ENCODE measurements around the gene RAVER1. TPM values are rescaled to one million over a fixed set of nuclear protein-coding genes. Genes with fewer than 3 reads are reported as not detected.
A peak's percentile ranks its signal among the peaks of the same experiment; 100 is the strongest.

RAVER1 gene
- total RNA-seq, 1 donor from 2014 or later, result 11.1 TPM

DNA sequence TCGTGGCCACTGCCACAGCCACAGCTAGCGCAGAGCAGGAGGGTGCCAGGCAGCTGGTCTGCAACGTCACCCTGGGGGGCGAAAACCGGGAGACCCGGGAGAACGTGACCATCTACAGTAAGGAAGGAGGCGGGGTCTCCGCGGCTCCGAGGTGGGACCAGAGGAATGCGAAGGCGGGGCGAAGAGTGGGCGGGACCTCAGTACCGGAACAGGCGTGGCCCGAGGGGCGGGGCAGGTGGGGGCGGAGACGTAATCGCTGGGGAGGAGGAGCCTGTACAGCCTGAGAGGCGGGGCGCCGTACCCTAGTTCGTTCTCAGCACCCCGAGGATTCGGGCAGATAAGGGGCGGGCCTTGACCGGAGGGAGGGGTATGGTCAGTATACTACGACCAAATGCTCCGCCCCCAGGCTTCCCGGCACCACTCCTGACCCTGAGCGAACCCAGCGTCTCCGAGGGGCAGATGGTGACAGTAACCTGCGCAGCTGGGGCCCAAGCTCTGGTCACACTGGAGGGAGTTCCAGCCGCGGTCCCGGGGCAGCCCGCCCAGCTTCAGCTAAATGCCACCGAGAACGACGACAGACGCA lies 41.0 kb downstream of the RAVER1 start:
- intact Hi-C loops (cut with micrococcal nuclease), result no loop called here
- Histone ChIP-seq H3K4me1 (peaks cover 74% of the 10 kb centered on the region), H3K4me3 (peak overlapping the region; percentile 67), H3K9me3 (replicated peaks) (no peaks in the 10 kb centered on the region), H3K27me3 (ENCODE audit: low read depth) (peaks cover 99% of the 10 kb centered on the region), H3K27ac (replicated peaks) (no peak overlapping the region), H3K36me3 (no peaks in the 10 kb centered on the region)
- DNase-seq, result peak; percentile 78
- TF ChIP-seq, protein P1, sequence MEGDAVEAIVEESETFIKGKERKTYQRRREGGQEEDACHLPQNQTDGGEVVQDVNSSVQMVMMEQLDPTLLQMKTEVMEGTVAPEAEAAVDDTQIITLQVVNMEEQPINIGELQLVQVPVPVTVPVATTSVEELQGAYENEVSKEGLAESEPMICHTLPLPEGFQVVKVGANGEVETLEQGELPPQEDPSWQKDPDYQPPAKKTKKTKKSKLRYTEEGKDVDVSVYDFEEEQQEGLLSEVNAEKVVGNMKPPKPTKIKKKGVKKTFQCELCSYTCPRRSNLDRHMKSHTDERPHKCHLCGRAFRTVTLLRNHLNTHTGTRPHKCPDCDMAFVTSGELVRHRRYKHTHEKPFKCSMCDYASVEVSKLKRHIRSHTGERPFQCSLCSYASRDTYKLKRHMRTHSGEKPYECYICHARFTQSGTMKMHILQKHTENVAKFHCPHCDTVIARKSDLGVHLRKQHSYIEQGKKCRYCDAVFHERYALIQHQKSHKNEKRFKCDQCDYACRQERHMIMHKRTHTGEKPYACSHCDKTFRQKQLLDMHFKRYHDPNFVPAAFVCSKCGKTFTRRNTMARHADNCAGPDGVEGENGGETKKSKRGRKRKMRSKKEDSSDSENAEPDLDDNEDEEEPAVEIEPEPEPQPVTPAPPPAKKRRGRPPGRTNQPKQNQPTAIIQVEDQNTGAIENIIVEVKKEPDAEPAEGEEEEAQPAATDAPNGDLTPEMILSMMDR (IDR thresholded peaks at IDR 0.05; ENCODE audit: borderline replicate concordance), result no peak

DNA sequence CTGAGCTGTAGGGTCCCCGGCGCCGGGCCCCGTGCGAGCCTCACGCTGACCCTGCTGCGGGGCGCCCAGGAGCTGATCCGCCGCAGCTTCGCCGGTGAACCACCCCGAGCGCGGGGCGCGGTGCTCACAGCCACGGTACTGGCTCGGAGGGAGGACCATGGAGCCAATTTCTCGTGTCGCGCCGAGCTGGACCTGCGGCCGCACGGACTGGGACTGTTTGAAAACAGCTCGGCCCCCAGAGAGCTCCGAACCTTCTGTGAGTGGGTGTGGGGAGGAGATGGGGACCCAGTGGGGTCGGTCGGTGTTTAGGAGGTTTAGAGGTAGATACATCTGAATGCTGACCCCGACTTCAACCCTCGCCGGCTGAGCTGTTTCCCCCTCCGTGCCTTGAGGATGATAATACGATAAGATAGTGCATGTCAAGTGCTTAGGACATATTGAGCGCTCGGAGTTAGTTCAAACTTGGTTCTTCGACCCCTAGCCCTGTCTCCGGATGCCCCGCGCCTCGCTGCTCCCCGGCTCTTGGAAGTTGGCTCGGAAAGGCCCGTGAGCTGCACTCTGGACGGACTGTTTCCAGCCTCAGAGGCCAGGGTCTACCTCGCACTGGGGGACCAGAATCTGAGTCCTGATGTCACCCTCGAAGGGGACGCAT lies 41.6 kb downstream of the RAVER1 start:
- H3K4me1 ChIP-seq, result peaks cover 80% of the 10 kb centered on the region
- H3K9me3 ChIP-seq (replicated peaks), result no peaks in the 10 kb centered on the region
- H3K27ac ChIP-seq (replicated peaks), result no peak overlapping the region
- intact Hi-C loops (cut with micrococcal nuclease), result no loop called here
- peaks cover 100% of the 10 kb centered on the region for H3K27me3 ChIP-seq (ENCODE audit: low read depth)
- no peaks in the 10 kb centered on the region for H3K36me3 ChIP-seq
- TF ChIP-seq, protein P1 (IDR thresholded peaks at IDR 0.05; ENCODE audit: borderline replicate concordance), result no peak
- DNase-seq, result no peak
- H3K4me3 ChIP-seq, result peak overlapping the region; percentile 67

DNA sequence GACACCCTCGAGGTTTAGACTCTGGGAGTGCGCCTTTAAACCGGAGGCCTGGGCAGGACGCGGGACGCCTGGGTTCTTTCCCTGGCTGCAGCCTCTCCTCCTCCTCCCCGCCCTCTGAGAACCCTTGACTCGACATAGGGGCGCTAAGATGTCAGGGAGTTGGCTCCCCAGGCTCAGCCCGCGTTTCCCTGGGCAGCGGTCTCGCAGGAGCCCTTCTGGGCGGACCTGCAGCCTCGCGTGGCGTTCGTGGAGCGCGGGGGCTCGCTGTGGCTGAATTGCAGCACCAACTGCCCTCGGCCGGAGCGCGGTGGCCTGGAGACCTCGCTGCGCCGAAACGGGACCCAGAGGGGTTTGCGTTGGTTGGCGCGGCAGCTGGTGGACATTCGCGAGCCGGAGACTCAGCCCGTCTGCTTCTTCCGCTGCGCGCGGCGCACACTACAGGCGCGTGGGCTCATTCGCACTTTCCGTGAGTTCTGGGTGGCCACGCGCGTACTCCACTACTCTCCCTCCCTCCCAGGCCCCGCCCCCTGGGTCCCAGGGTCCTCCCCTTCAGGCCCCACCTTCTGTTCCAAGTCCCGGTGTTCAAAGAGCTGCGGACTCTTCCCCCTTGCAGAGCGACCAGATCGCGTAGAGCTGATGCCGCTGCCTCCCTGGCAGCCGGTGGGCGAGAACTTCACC lies 42.3 kb downstream of the RAVER1 start:
- no peaks in the 10 kb centered on the region for H3K36me3 ChIP-seq
- peak; percentile 72 for DNase-seq
- no peak overlapping the region for H3K27ac ChIP-seq (replicated peaks)
- TF ChIP-seq, protein P1 (IDR thresholded peaks at IDR 0.05; ENCODE audit: borderline replicate concordance), result no peak
- H3K4me3 ChIP-seq, result peak overlapping the region; percentile 67
- peaks cover 84% of the 10 kb centered on the region for H3K4me1 ChIP-seq
- peaks cover 93% of the 10 kb centered on the region for H3K27me3 ChIP-seq (ENCODE audit: low read depth)
- intact Hi-C loops (cut with micrococcal nuclease), result no loop called here
- no peaks in the 10 kb centered on the region for H3K9me3 ChIP-seq (replicated peaks)

DNA sequence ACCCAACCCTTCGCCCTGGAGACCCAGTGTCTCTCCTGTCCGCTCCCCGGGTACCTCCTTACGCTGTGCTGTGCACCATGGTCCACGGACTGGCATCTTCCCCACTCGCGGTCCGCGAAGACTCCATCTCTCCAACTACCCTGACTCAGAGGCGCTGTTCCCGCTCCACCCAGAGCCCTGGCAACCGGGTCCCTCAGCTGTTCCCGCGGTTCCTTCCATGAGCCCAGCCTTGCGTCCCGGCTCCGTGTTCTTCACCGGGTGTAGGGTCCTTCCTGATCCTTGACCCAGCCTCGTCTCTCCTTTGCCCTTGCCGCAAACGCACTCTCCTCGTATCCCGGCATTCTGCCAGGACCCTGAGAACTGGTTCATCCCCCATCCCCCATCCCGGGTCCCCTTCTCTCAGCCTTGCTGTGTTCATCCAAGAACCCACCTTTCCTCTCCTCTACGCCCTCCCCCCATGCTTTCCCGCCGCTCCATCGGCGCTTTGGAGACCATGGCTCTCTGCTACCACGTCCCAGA lies 42.9 kb downstream of the RAVER1 start:
- Histone ChIP-seq H3K4me1 (peaks cover 84% of the 10 kb centered on the region), H3K9me3 (replicated peaks) (no peaks in the 10 kb centered on the region), H3K27ac (replicated peaks) (no peak overlapping the region), H3K27me3 (ENCODE audit: low read depth) (peaks cover 87% of the 10 kb centered on the region), H3K4me3 (peak overlapping the region; percentile 67), H3K36me3 (peaks cover 4% of the 10 kb centered on the region)
- TF ChIP-seq, protein P1 (IDR thresholded peaks at IDR 0.05; ENCODE audit: borderline replicate concordance), result no peak
- DNase-seq, result no peak
- intact Hi-C loops (cut with micrococcal nuclease), result no loop called here

DNA sequence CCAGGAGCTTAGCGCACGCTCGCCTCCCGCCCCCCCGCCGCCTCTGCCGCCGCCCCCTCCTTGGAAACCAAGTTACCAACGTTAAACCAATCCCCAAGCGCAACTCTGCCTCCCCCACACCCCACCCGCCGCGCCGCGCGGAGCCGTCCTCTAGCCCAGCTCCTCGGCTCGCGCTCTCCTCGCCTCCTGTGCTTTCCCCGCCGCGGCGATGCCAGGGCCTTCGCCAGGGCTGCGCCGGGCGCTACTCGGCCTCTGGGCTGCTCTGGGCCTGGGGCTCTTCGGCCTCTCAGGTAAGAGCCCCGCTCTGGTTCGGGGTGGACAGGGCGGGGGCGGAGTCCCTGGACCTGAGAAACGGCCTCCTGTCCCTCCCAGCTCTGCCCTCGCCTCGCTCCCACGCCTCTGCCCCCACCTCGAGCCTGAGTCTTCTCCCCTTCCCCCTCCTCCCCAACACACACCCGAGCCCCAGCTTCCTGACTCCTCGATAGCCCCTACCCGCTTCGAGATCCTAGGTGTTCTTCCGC lies 43.4 kb downstream of the RAVER1 start, which contains the start of gene ICAM5:
ICAM5 (plus strand) TSS at position 117 of the 521 bp plus-strand sequence; CDS start at position 209, 92 bp downstream.
- no peak for DNase-seq
- TF ChIP-seq, protein P1 (IDR thresholded peaks at IDR 0.05; ENCODE audit: borderline replicate concordance), result no peak
- Histone ChIP-seq H3K9me3 (replicated peaks) (no peaks in the 10 kb centered on the region), H3K36me3 (peaks cover 9% of the 10 kb centered on the region), H3K27ac (replicated peaks) (no peak within 1 kb of the TSS), H3K4me1 (peaks cover 84% of the 10 kb centered on the region), H3K4me3 (peak within 1 kb of the TSS; percentile 67), H3K27me3 (ENCODE audit: low read depth) (peaks cover 82% of the 10 kb centered on the region)
- intact Hi-C loops (cut with micrococcal nuclease), result no loop called here
